HEK293 (cell line): ENCODE measurements around the gene PLAC1.

Source experiments
- CTCF ChIP-seq: fragments of 450-650 bp; formaldehyde crosslinking; IDR thresholded peaks from 2 replicates; pipeline ENCODE4 v1.5.1; 2016; ENCODE audit warnings: missing biosample characterization, missing genetic modification characterization
- EGR2 ChIP-seq: fragments of 450-650 bp; formaldehyde crosslinking; IDR thresholded peaks from 2 replicates; pipeline ENCODE4 v1.5.1; 2016; ENCODE audit warnings: low read depth, missing biosample characterization, missing genetic modification characterization
- IKZF3 ChIP-seq: fragments of 450-650 bp; IDR thresholded peaks from 2 replicates; pipeline ENCODE4 v1.5.0; 2018; ENCODE audit warnings: missing biosample characterization, mild to moderate bottlenecking, missing genetic modification characterization, moderate library complexity
- KLF1 ChIP-seq: fragments of 450-650 bp; formaldehyde crosslinking; IDR thresholded peaks from 2 replicates; pipeline ENCODE4 v1.5.1; 2016; ENCODE audit warnings: missing biosample characterization, missing genetic modification characterization
- MYNN ChIP-seq: fragments of 450-650 bp; formaldehyde crosslinking; IDR thresholded peaks from 2 replicates; pipeline ENCODE4 v1.5.1; 2016; ENCODE audit warnings: missing biosample characterization, missing genetic modification characterization, borderline replicate concordance
- ZBTB17 ChIP-seq: fragments of 450-650 bp; formaldehyde crosslinking; IDR thresholded peaks from 2 replicates; pipeline ENCODE4 v1.5.1; 2016; ENCODE audit warnings: missing biosample characterization, missing genetic modification characterization
- ZBTB48 ChIP-seq: fragments of 450-650 bp; formaldehyde crosslinking; IDR thresholded peaks from 2 replicates; pipeline ENCODE4 v1.5.1; 2016; ENCODE audit warnings: missing biosample characterization, missing genetic modification characterization
- ZNF169 ChIP-seq: fragments of 450-650 bp; formaldehyde crosslinking; IDR thresholded peaks from 2 replicates; pipeline ENCODE4 v1.5.1; 2016; ENCODE audit warnings: missing biosample characterization, missing genetic modification characterization
- ZNF184 ChIP-seq: fragments of 450-650 bp; IDR thresholded peaks from 2 replicates; pipeline ENCODE4 v1.5.1; 2018; ENCODE audit warnings: missing biosample characterization, mild to moderate bottlenecking, missing genetic modification characterization
- ZNF280D ChIP-seq: fragments of 450-650 bp; formaldehyde crosslinking; IDR thresholded peaks from 2 replicates; pipeline ENCODE4 v1.5.1; 2016; ENCODE audit warnings: missing biosample characterization, missing genetic modification characterization
- ZNF555 ChIP-seq: fragments of 450-650 bp; formaldehyde crosslinking; conservative IDR thresholded peaks from 2 replicates; pipeline ENCODE4 v1.5.1; 2017; ENCODE audit warnings: missing biosample characterization, mild to moderate bottlenecking, missing genetic modification characterization, inconsistent platforms
- ZNF561 ChIP-seq: fragments of 450-650 bp; IDR thresholded peaks from 2 replicates; pipeline ENCODE4 v1.5.1; 2018; ENCODE audit warnings: missing biosample characterization, missing genetic modification characterization, borderline replicate concordance
- ZNF843 ChIP-seq: fragments of 450-650 bp; formaldehyde crosslinking; IDR thresholded peaks from 2 replicates; pipeline ENCODE4 v1.5.1; 2016; ENCODE audit warnings: missing biosample characterization, missing genetic modification characterization
- TF ChIP-seq, protein P1 (sequence below): fragments of 450-650 bp; formaldehyde crosslinking; conservative IDR thresholded peaks from 2 replicates; pipeline ENCODE4 v1.5.1; 2016; ENCODE audit warnings: low read depth, missing biosample characterization, missing genetic modification characterization
- TF ChIP-seq, protein P2 (sequence below): fragments of 450-650 bp; formaldehyde crosslinking; IDR thresholded peaks from 2 replicates; pipeline ENCODE4 v1.5.1; 2016; ENCODE audit warnings: missing biosample characterization, missing genetic modification characterization
- TF ChIP-seq, protein P3 (sequence below): fragments of 450-650 bp; formaldehyde crosslinking; IDR thresholded peaks from 2 replicates; pipeline ENCODE4 v1.5.1; 2016; ENCODE audit warnings: missing biosample characterization, missing genetic modification characterization, borderline replicate concordance

Gene PLAC1

DNA sequence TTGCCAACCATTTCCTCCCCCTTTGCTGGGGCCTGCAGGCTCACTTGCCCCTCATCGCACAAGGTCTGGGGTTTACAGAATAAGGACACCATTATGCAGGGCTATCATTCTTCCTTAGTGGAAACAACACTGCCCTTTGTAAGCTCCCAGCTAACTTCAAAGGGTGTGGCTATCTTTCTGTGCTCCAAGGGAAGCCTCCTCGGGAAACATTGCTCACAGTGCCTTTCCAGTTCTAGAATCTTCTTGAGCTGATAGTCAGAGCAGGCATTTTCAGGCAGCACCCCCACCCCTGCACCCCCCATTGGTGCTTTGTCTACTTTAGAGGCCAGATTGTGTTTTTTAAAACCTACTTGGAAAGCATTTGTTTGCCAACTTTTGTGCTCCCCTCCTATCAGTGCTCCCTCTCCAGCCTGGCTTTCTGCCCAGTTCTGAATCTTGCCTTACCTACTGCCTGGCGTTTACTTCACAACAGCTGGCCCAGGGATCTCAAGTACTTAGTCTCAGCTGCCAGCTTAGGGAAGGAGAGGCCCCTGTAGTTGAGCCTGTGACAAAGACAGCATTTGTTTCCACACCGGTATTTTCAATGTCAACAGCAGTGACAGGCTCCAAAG is 53.5 kb downstream of the PLAC1 start (continued):
- TF ChIP-seq, protein P1, sequence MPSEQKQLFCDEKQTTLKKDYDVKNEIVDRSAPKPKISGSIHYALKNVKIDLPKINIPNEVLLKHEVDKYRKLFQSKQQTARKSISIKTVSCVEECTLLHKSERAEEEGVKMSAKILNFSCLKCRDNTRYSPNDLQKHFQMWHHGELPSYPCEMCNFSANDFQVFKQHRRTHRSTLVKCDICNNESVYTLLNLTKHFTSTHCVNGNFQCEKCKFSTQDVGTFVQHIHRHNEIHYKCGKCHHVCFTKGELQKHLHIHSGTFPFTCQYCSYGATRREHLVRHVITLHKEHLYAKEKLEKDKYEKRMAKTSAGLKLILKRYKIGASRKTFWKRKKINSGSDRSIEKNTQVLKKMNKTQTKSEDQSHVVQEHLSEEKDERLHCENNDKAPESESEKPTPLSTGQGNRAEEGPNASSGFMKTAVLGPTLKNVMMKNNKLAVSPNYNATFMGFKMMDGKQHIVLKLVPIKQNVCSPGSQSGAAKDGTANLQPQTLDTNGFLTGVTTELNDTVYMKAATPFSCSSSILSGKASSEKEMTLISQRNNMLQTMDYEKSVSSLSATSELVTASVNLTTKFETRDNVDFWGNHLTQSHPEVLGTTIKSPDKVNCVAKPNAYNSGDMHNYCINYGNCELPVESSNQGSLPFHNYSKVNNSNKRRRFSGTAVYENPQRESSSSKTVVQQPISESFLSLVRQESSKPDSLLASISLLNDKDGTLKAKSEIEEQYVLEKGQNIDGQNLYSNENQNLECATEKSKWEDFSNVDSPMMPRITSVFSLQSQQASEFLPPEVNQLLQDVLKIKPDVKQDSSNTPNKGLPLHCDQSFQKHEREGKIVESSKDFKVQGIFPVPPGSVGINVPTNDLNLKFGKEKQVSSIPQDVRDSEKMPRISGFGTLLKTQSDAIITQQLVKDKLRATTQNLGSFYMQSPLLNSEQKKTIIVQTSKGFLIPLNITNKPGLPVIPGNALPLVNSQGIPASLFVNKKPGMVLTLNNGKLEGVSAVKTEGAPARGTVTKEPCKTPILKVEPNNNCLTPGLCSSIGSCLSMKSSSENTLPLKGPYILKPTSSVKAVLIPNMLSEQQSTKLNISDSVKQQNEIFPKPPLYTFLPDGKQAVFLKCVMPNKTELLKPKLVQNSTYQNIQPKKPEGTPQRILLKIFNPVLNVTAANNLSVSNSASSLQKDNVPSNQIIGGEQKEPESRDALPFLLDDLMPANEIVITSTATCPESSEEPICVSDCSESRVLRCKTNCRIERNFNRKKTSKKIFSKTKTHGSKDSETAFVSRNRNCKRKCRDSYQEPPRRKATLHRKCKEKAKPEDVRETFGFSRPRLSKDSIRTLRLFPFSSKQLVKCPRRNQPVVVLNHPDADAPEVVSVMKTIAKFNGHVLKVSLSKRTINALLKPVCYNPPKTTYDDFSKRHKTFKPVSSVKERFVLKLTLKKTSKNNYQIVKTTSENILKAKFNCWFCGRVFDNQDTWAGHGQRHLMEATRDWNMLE (tag by site-specific recombination), result 0 out of 2 replicates have a peak, but pooled peaks have one; percentile 1
- TF ChIP-seq ZNF555 (tag by site-specific recombination), result no peak
- no peak for TF ChIP-seq ZNF280D (tag by site-specific recombination)
- TF ChIP-seq, protein P2, sequence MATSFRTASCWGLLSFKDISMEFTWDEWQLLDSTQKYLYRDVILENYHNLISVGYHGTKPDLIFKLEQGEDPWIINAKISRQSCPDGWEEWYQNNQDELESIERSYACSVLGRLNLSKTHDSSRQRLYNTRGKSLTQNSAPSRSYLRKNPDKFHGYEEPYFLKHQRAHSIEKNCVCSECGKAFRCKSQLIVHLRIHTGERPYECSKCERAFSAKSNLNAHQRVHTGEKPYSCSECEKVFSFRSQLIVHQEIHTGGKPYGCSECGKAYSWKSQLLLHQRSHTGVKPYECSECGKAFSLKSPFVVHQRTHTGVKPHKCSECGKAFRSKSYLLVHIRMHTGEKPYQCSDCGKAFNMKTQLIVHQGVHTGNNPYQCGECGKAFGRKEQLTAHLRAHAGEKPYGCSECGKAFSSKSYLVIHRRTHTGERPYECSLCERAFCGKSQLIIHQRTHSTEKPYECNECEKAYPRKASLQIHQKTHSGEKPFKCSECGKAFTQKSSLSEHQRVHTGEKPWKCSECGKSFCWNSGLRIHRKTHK, result no peak
- TF ChIP-seq EGR2 (tag by site-specific recombination), result no peak
- no peak for TF ChIP-seq CTCF (tag by site-specific recombination)
- no peak for TF ChIP-seq ZNF169 (tag by site-specific recombination)
- TF ChIP-seq MYNN, result no peak
- peak; percentile 32; the same call in 1 of the 2 replicates for TF ChIP-seq ZNF561
- TF ChIP-seq ZBTB17, result peak; percentile 58; the same call in 1 of the 2 replicates
- peak; percentile 83 for TF ChIP-seq ZBTB48 (tag by site-specific recombination)
- TF ChIP-seq ZNF843 (tag by site-specific recombination), result no peak
- 0 out of 2 replicates have a peak, but pooled peaks have one; percentile 9 for TF ChIP-seq IKZF3 (tag by site-specific recombination)
- no peak for TF ChIP-seq ZNF184 (tag by site-specific recombination)
- TF ChIP-seq, protein P3, sequence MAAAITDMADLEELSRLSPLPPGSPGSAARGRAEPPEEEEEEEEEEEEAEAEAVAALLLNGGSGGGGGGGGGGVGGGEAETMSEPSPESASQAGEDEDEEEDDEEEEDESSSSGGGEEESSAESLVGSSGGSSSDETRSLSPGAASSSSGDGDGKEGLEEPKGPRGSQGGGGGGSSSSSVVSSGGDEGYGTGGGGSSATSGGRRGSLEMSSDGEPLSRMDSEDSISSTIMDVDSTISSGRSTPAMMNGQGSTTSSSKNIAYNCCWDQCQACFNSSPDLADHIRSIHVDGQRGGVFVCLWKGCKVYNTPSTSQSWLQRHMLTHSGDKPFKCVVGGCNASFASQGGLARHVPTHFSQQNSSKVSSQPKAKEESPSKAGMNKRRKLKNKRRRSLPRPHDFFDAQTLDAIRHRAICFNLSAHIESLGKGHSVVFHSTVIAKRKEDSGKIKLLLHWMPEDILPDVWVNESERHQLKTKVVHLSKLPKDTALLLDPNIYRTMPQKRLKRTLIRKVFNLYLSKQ (tag by site-specific recombination), result no peak
- 0 out of 2 replicates have a peak, but pooled peaks have one; percentile 26 for TF ChIP-seq KLF1 (tag by site-specific recombination)
